NCI-H510A treated with DMSO at 0.1 percent for 48 hours (cell line): ENCODE data around the gene MYRF.

Experiments
- DNase-seq: peaks from one replicate; lab custom pipeline; 2025; lab: John Stamatoyannopoulos, UW

MYRF gene

DNA sequence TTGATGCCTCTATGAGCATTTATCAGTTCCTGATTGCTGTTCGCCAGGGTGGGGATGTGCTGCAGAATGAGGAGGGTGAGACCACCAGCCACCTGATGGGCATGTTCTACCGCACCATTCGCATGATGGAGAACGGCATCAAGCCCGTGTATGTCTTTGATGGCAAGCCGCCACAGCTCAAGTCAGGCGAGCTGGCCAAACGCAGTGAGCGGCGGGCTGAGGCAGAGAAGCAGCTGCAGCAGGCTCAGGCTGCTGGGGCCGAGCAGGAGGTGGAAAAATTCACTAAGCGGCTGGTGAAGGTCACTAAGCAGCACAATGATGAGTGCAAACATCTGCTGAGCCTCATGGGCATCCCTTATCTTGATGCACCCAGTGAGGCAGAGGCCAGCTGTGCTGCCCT, 43.0 kb downstream of the MYRF start:
- no peak for DNase-seq

DNA sequence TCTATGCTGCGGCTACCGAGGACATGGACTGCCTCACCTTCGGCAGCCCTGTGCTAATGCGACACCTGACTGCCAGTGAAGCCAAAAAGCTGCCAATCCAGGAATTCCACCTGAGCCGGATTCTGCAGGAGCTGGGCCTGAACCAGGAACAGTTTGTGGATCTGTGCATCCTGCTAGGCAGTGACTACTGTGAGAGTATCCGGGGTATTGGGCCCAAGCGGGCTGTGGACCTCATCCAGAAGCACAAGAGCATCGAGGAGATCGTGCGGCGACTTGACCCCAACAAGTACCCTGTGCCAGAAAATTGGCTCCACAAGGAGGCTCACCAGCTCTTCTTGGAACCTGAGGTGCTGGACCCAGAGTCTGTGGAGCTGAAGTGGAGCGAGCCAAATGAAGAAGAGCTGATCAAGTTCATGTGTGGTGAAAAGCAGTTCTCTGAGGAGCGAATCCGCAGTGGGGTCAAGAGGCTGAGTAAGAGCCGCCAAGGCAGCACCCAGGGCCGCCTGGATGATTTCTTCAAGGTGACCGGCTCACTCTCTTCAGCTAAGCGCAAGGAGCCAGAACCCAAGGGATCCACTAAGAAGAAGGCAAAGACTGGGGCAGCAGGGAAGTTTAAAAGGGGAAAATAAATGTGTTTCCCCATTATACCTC, 43.6 kb downstream of the MYRF start:
- no peak for DNase-seq

DNA sequence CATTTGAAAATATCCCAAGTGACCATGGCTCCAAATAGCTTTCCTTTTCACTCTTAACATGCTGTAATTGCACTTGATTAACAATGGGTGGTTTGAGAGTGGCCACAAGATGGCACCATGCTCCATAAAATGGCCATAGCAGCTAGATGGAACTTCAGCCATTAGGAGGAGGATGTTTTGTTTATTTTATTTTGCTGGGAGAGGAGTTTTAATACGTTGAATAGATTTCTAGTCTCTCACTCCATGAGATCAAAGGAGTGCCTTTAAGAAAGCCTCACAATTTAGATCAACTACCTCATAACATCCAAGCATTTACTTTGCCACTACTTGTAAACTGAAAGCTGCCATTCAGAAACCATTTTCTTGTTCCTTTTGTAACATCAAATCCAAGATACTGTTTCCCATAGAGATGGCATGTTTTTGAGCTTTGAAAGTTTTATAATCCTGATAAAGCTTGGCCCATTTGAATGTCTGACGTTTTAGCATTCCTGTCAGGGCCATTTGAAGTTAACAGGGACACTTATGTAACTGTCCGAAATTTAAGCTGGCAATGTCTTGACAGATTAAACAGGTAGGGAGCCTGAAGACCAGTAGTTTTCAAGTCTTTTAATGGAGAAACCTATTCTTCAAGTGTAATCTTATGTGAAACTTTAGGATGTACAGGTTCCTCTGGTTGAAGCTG, 45.0 kb downstream of the MYRF start:
- peak; percentile 84 for DNase-seq

DNA sequence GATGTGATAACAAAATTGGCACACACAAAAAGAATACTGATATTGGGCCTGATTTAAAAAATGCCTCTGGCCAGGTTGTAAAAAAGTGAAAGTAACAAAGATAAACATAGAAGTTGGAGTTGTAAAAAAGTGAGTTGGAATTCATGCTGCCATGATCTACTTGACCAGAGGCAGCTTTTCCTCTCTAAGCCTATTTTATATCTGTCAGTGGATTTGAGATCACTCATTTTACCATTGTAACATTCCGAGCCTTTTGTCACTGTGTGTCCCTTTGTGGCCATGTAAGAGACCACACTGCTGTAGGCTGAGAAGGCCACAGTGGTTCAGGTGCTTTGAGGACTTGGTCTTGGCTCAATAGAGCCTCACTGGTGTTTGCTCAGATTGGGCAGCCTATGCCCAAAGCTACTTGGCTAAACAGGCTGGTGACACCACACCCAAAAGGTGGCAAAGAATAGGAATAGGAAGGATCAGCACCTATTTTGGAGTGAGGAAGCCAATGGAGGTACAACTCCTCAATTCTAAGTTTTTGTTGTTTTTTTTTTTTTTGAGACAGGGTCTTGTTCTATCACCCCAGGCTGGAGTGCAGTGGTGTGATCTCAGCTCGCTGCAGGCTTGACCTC, 47.3 kb downstream of the MYRF start:
- no peak for DNase-seq

DNA sequence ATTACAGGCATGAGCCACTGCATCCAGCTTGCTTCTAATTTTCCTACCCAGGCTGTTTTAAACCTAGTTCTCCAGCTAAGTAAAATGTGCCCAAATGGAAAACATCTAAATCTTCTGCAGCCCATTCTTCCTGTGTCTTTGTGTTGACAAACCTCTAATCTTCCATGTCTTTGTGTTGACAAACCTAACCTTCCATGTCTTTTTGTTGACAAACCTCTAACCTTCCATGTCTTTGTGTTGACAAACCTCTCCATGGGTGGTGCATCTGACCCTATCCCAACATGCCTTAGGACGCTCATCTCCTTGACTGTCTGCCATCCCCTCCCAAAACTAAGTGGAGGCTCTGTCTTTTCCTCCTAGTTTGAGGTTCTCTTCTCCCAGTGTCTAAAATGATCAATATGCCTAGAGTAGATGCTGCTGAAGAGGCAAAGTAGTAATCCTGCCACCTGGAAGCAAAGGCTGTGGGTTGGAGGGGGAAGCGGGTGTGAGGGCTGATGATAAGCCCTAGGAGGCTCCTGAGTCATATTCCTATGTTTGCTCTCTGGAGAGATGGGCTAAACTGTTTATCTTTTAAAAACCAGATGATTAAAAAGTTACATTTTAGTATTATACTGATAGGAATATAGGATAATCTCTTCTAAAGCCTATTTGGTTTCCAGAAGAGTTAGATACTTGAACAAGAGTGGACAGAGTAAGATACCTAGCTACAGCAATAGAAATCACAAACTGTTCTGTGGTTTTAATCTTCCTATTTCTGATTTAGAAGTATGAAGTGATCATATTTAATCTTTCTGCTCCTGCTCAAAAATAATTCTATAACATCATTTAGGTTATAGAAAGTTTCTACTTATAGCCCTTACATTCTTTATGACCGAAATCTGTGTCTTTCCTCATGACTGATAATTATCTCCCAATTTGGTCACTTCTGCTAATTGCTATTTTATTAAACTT, 48.2 kb downstream of the MYRF start:
- no peak for DNase-seq

DNA sequence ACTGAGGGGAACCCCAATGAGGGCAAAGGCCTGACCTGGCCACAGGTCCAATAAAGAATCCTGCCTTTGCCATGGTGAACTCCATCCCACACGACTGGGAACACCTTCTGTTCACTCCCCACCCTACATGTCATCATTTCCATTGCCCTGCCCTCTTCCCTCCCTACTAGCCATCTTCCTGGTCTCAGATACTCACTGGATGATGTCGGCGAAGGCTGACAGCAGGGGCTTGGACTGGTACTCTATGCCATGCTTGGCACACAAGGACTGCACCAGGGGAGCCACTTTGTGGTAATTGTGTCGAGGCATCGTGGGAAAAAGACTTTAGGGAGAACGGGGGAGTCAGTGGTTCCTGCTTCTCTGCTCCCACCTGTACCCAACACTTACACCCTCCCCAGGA, 50.2 kb downstream of the MYRF start:
- no peak for DNase-seq

DNA sequence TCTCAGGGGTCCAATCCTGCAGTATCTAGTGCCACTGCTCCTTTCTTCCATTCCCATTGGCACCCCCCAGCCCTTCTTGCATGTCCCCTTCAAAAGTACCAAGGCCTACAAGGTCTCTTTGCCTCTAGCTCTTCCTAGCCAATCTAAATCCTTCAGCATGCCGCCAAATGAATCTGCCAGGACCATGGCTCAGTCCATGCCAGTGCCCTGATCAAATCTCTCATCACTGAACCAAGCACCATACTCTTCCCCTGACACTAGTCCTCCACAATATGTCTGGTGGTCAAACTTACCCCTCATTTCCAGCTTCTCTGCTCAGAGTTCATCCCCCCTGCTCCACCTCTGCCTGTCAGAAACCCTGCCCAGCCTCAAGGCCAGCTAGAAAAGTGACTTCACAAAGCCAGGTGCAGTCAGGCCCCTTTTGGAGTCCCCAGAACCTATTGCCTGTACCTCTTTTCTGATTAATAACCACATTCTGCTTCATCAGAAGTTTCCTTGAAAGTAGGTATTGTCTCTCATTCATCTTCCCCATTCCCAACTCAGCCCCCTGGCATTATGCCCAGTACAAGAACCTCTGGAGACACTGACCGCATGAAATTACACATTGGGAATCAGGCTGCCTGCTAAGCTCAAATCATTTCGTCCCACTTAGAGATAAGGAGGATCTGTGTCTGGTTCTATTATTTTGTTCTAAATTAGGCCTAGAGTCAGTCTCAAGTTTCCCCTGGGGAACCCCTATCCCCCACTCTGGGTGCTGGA, 51.6 kb downstream of the MYRF start:
- DNase-seq: no peak

DNA sequence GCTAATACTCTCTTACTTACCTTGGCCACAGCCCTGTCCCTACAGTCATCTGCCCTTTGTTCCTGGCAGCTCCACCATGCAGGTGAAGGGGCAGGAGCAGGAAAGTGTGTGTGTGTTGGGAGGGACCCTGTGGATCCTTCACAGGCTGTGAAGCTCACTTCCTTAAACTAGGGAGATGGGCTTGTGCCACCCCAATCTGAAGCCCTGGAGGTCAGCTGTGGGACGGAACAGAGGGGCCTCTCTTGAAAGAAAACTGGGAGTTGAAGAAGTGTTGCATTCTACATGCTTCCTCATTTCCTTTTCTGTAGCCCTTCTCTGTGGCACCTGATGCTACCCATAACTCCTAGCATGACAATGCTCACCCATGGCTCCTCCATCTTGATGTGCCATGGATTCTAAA, 52.7 kb downstream of the MYRF start:
- no peak for DNase-seq

DNA sequence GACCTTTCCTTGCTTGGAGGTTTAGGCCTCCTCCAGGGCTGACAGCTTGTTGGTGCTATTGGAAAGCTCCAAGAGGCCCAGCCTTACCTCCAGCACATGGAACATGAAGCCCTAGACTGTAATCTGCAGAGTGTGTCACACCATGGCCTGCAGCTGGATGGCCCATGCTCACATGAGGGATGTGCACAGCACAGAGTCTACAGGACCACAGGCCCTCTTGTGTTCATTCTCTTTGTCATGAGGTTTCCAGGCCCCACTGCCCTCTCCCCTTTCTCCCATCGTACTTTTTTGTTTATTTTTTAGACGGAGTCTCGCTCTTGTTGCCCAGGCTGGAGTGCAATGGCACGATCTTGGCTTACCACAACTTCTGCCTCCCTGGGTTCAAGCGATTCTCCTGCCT, 54.3 kb downstream of the MYRF start:
- DNase-seq: no peak

DNA sequence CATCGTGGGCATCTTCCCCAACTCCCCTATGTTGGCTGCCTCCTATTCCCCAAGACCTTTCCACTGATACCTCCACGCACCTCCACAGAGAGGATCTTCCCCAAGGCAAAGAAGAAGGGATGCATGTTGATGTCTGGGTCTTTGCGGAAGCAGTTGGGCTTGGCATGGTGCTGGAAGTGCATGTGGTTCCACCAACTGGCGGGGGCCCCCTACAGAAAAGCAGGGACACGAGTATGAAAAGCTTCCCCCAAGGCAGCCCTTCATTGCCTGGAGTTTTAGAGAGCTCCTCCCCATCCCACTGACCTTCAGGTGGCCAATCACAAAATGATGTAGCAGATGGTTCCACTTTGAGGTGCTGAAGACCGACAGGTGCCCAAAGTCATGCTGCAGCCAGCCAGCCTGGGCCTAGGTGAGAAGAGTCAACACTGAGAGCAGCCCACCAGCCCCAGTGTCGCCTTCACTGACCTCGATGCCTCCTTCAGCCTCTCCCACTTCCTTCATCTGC, 58.3 kb downstream of the MYRF start:
- no peak for DNase-seq

DNA sequence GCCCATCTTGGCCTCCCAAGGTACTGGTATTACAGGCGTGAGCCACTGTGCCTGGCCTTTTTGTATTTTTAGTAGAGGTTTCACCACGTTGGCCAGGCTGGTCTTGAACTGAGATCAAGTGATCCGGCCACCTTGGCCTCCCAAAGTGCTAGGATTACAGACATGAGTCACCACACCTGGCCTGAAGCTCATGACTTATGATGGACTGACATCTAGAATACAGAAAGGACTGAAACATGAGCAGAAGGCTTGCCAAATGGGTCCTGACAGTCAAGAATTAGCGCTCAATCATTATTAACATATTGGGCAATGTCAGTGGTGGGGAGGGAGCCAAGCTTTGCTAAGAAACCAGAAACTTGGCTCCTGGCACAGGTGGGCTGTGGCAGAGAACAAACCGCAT, 59.4 kb downstream of the MYRF start:
- no peak for DNase-seq

DNA sequence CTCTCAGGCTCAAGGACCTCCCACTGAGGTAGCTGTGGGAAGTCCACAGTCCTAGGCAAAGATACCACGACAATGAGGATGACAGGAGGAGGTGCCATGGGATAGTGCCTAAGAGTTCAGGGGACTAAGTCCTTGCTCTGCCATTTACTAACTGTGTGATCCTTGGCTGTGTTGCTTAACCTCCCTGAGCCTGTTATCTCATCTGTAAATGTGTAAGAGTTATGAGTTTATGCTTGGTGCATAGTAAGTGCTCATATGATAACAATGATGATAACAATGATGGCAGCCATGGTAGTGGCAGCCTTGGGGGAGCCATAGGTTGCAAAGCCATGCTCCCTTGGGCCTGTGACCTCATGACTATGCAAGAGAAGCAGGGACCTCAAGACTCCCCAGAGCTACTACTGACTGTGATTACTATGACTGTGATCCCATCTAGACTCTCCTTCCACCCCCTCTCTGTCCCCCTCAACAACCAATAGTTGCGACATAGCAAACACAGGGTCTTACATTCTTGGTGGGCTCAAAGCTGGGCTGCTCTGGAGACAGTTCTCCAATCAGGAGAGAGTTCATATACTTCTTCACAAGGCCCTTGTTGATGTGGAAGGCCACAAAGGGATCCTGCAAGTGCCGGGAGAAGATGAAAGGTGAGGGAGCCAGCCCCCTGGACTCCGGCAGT, 60.4 kb downstream of the MYRF start:
- DNase-seq: no peak

DNA sequence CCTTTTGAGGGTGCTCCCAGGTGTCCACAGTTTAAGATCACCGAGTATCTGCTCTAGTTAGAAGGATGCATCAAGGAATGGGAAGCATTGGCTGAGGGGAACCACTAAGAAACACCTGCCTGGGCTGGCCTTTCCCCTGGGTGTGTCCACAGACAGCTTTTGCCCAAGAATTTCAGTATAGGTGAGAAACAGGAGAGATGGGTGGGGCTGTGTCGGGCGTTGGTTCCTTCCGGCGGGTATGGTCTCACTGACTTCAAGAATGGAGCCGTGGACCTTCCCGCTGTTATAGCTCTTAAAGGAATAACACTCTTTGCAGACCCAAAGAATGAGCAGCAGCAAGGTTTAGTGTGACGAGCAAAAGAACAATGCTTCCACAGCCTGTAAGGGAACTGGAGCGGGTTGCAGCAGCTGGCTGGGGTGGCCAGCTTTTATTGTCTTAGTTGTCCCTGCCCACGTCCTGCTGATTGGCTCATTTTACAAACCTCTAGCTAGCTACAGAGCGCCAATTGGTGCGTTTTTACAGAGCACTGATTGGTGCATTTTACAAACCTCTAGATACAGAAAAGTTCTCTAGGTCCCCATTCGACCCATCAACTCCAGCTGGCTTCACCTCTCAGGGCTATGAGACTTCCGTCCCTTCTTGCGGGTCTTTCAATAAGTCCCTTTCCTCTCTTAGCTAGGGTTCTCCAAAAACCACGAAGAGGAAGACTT, 62.0 kb downstream of the MYRF start:
- DNase-seq: no peak

DNA sequence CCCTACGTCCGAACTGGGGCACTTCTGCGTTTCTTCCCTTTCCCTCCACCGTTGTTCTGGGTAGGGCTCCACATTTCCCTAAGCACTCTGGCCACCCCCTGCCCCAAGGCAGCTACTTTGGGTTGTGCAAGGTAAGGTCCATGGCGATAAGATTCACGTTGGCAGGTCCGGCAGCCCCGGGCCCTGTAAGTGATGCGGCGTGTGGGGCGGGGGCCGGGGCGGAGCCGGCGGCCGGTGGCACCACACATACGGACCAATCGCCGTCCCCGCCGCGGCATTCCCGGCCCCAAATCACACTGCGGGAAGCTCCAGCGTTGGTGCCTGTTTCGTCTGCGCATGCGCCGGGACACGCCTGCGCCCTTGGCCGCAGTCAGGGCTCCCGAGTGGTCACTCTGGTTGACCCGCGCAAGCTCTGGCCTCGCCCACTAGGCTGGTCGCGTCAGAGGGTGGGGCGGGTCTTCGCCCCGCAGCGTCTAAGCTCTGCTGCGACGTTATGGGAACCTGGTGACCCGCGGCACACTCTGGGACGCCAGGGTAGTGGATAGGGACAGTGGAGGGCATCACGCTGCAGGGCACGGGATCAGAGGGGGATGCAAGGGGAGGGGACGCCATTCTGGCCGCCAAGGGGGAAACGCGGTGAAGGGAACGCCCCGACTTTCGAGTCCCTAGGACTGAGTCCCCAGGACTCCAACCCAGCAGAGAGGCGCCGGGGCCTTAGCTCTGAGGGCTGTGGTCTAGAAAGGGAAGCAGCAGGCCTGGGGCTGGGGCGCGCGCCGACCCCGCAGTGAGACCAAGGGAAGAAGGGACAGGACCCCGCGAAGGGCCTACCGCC, 62.7 kb downstream of the MYRF start:
- peak; percentile 88 for DNase-seq

DNA sequence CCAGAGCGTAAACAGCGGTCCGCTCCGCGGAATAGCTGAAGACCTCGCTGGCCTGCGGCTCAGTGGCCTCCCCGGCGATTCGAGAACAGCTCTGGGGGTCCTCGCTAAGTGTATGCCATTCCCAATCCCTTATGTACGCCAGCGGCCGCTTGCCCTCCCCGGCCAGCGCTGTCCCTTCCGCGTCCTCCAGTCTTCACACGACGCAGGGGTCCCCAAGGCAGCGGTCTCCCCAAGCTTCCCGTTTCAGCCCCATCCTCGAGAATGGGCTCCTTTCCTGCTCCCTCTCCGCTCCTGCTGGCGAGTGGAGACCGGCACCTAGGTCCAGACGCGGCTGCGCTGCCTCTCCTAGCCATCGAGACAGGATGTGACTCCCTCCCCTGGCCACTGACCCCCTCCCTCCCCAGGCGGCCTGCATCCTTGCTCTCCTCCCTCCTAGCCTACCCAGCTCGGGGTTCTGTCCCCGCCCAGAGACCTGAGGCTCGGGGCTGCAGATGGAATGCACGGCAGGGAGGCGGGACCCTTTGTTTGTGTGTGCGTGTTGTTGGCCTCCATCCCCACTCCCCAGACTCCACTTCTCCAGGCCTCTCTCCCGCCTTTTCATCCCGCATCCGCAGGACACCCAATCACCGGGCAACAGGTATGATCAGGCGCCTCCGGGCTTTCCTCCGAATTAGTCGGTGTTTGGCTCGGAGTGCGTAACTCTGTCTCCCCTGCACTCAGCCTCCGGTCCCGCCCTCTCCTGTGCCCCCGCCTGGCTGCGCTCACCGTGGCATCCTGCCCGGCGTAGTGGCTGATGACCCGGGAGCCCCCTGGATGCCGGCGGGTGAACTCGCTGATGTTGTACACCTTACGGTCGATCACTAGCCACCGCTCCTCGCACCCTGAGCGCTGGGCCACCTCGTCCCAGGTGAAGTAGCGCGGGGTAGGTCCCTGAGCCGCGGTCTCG, 63.6 kb downstream of the MYRF start:
- DNase-seq: peak; percentile 70

DNA sequence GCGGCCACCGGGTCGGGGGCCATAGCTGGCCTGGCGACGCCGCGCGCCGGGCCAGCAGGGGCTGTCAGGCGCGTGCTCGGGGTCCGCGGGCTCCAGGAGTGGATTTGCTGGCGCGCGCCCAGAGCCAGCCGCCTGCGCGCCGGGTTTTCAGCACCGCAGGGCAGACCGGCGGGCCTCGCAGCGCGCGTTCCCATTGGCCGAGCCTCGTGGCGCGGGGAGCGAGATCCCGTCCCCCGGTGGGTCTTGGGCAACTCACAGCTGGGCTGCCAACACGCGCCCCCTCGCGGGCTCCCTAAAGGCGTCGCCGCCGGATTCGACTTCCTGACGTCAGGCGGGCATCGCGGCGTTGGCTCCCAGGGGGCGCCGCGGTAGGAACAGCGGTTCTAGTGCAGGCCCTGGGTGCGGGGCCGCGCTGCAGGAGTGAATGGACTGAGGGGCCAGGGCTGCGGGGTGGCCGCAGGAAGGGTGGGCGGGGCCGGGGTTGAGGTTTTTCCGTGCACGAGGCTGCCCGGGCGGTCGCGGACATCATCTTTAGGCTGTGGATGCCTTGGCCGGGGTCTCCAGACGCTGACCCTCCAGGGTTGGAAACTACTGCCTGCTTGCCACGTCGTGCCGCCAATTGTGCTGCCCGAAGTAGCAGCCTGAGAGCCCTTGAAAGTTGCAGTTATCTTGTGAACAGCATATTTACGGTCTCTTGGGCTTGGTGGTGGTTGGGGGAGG, 64.5 kb downstream of the MYRF start, which contains the start of gene FADS1:
FADS1 (minus strand) TSS at position 268 of the 720 bp plus-strand sequence; CDS start at position 194, 74 bp downstream.
- DNase-seq: peak; percentile 95

DNA sequence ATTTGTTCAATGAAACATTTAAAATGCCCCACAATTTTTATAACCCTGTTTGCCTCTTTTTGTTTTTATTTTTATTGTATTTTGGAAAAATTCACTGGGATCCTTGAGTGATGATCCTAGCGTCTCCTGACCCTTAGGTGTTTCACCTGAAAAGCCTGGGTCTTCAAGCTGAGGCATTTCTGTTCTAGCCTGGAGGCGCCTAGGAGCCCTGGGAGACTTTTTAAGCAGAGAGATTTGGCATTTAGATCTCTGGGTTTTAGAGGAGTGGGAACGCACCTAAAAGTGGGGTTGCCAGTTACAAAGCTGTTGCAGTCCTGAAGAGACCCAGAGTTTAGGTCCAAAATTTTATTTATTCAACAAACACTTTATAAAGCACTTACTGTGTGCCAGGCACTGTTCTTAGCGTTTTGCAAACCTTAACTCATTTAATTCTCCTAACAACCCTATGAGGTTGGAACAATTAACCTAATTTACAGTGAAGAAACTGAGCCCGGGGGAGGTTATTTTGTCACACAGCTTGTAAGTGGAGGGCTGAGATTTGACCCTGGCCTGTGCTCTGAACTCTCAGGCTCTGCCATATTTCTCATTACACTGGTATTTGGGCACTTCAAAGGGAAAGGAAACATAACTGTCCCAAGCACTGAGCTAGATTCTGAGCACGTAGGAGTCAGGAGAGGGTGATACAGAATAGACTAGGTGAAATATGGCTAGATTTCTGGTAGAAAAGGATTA, 65.2 kb downstream of the MYRF start:
- no peak for DNase-seq
